Keratinocyte (primary cell): ENCODE results near the gene NHP2.

Experiments
- CTCF ChIP-seq, 3 experiments: IDR thresholded peaks in 1 of 3; conservative IDR thresholded peaks in 1 of 3; optimal IDR thresholded peaks in 1 of 3; 2 replicates in 2 of 3; 3 replicates in 1 of 3; pipeline versions ENCODE3 to v1.5.1; 2011; ENCODE audit warnings: low read length in 3 of 3, mild to moderate bottlenecking in 3 of 3, moderate library complexity in 2 of 3, control low read depth in 1 of 3, inconsistent platforms in 1 of 3; ENCODE audit not compliant: insufficient read depth in 2 of 3; ENCODE audit errors: extremely low read depth in 1 of 3
- EZH2 ChIP-seq: IDR thresholded peaks from one replicate; pipeline ENCODE4 v1.6.1; 2012; ENCODE audit warnings: inconsistent platforms, mild to moderate bottlenecking, low read length, moderate library complexity

DNA sequence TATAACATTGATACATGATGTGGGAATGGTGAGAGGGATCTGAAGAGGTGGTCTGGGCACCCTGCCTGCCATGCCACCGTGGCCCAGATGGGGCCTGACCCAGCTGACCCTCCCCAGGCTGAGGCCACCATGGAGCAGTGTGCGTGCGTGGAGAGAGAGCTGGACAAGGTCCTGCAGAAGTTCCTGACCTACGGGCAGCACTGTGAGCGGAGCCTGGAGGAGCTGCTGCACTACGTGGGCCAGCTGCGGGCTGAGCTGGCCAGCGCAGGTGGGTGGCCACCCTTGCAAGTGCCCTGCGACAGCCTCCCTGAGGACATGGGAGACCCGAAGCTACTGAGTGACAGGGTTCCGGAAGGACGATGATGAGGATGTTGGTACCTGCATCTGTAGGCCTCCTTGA, 15.7 kb downstream of the NHP2 start:
- TF ChIP-seq CTCF (optimal IDR thresholded peaks at IDR 0.05 in 1 of 3, IDR thresholded peaks at IDR 0.05 in 1 of 3, conservative IDR thresholded peaks at IDR 0.05 in 1 of 3; ENCODE audit: extremely low read depth in 1 of 3, insufficient read depth in 2 of 3, low read length in 3 of 3) (no peak), EZH2 (no peak)
